Measurements from ENCODE around the gene RNF215.
A peak's percentile ranks its signal among the peaks of the same experiment; 100 is the strongest.

RNF215 gene

GRCh38 chr22:30356449-30357235, 30.6 kb downstream of the RNF215 start, which contains the start of the genes CCDC157 and SF3A1:
CCDC157 (plus strand) TSS chr22:30357007; CDS start chr22:30366001, 8,994 bp downstream.
SF3A1 (minus strand) TSS chr22:30356894; CDS start chr22:30356792, 102 bp downstream.
- H3K4me3 ChIP-seq (ENCODE audit: low read length): peak within 1 kb of the TSS; percentile 93
- no peak for TF ChIP-seq CTCF (IDR thresholded peaks at IDR 0.05; ENCODE audit: insufficient read depth, low read depth, low read length, missing control alignments)
- peak; percentile 93 for DNase-seq (ENCODE audit: low read depth)

GRCh38 chr22:30354644-30355043, 32.6 kb downstream of the RNF215 start:
- DNase-seq (ENCODE audit: low read depth): peak; percentile 24
- no peak for TF ChIP-seq CTCF (IDR thresholded peaks at IDR 0.05; ENCODE audit: insufficient read depth, low read depth, low read length, missing control alignments)
- H3K4me3 ChIP-seq (ENCODE audit: low read length): no peak overlapping the region

DNA sequence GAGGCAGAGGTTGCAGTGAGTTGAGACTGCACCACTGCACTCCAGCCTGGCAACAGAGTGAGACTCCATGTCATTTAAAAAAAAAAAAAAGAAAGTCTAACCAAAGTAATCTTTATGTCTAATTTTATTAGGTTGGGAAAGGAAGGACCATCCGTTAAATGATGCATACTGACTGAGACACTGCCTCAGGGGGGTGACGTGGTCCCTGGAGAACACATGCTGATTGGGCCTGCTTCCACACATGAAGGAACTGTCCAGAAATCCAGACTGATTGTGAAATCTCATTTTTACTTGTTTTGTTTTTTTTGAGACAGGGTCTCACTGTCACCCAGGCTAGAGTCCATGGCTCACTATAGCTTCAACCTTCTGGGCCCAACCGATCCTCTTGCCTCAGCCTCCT, 36.0 kb downstream of the RNF215 start:
- no peak for TF ChIP-seq CTCF (IDR thresholded peaks at IDR 0.05; ENCODE audit: insufficient read depth, low read depth, low read length, missing control alignments)
- H3K4me3 ChIP-seq (ENCODE audit: low read length): no peak overlapping the region
- DNase-seq (ENCODE audit: low read depth): no peak

- no peak for TF ChIP-seq CTCF (IDR thresholded peaks at IDR 0.05; ENCODE audit: insufficient read depth, low read depth, low read length, missing control alignments)
- no peak for DNase-seq (ENCODE audit: low read depth)
- H3K4me3 ChIP-seq (ENCODE audit: low read length): no peak overlapping the region
These were observed 38.4 kb downstream of the RNF215 start for GRCh38 chr22:30348809-30349208.

GRCh38 chr22:30348404-30348803, 38.8 kb downstream of the RNF215 start:
- TF ChIP-seq CTCF (IDR thresholded peaks at IDR 0.05; ENCODE audit: insufficient read depth, low read depth, low read length, missing control alignments): no peak
- no peak overlapping the region for H3K4me3 ChIP-seq (ENCODE audit: low read length)
- DNase-seq (ENCODE audit: low read depth): no peak

GRCh38 chr22:30347255-30347892, 39.8 kb downstream of the RNF215 start:
- no peak overlapping the region for H3K4me3 ChIP-seq (ENCODE audit: low read length)
- DNase-seq (ENCODE audit: low read depth): peak; percentile 44
- TF ChIP-seq CTCF (IDR thresholded peaks at IDR 0.05; ENCODE audit: insufficient read depth, low read depth, low read length, missing control alignments): no peak
